GM13977 (cell line): ENCODE results near the gene KPNA6.

Experiments
- DNase-seq: peaks from one replicate; pipeline ENCODE4 v3.0.0; 2012; ENCODE audit warnings: low spot score
- CTCF ChIP-seq: IDR thresholded peaks from 2 replicates; pipeline ENCODE4 v1.5.1; 2012; ENCODE audit warnings: mild to moderate bottlenecking, control low read depth; ENCODE audit not compliant: insufficient read depth; ENCODE audit errors: extremely low read depth, missing control alignments
- in situ Hi-C: fragments of 300-500 bp; cut with MboI; formaldehyde crosslinking; loops from one replicate; pipeline ENCODE4 v1.12.0; 2022; ENCODE audit warnings: low sequenced_read_pairs, low pct_unique_long_range_greater_than_20kb, mixed read lengths, inconsistent platforms; ENCODE audit not compliant: unreplicated experiment

KPNA6 gene

DNA sequence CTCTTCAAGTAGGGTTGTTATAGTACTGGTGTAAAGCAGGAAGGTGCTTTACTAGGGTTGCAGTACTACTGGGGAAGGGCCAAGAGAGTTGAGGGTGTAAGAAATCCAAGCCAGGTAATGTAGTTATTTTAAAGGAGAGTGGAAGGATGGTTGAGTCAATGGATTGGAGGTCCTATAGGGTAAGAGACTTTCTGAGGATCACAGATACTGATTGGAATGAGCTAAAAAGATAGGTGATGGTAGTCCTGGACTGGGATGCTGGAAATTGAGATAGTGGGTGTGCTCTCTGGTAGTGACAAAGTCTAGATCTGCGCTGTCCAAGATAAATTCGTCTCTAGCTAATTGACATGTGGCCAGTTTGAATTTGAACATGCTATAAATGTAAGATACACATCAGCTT lies 78.6 kb downstream of the KPNA6 start:
- in situ Hi-C loops: no loop called here
- no peak for DNase-seq

DNA sequence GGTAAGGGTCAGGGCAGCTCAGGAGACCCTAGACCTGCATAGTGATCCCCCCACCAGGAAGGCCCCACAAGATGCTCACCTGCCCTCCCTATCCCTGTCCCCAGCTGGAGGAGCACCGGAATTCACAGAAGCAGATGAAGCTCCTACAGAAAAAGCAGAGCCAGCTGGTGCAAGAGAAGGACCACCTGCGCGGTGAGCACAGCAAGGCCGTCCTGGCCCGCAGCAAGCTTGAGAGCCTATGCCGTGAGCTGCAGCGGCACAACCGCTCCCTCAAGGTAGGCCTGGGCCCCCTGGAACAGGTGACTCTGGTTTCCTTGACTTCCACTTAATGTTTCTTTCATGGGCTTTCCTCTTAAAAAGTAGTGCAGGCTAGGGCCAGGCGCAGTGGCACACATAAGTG lies 80.0 kb downstream of the KPNA6 start:
- no peak for TF ChIP-seq CTCF
- in situ Hi-C loops: no loop called here
- DNase-seq: no peak

More for the DNA sequence above, 78.6 kb downstream of the KPNA6 start:
- no peak for TF ChIP-seq CTCF

GRCh38 chr1:32192220-32192948 lies 84.5 kb downstream of the KPNA6 start:
- no peak for TF ChIP-seq CTCF
- no peak for DNase-seq
- in situ Hi-C loops: no loop called here

- in situ Hi-C loops: no loop called here
- no peak for DNase-seq
- no peak for TF ChIP-seq CTCF
Measured at GRCh38 chr1:32194984-32195383, 87.1 kb downstream of the KPNA6 start.

- no peak for DNase-seq
- in situ Hi-C loops: no loop called here
- no peak for TF ChIP-seq CTCF
Measured at GRCh38 chr1:32195531-32195930, 87.7 kb downstream of the KPNA6 start.

- in situ Hi-C loops: no loop called here
- TF ChIP-seq CTCF: no peak
- DNase-seq: no peak
Measured at GRCh38 chr1:32195972-32196823, 88.3 kb downstream of the KPNA6 start.
